CD14-positive monocyte (primary cell): Measurements from ENCODE around the gene SPAG17. TPM values are rescaled to one million over a fixed set of nuclear protein-coding genes. Genes with fewer than 3 reads are reported as not detected.

Source experiments
- DNase-seq, 3 donors: peaks; one replicate each; pipeline ENCODE4 v3.0.0-alpha.2; 2011 to 2022
- H2AFZ ChIP-seq: 2 replicates; pipeline ENCODE4 v1.6.0; 2012; ENCODE audit warnings: mild to moderate bottlenecking, low read depth, low read length, inconsistent platforms; ENCODE audit not compliant: insufficient read depth, poor library complexity, severe bottlenecking
- H3K27ac ChIP-seq, 2 donors: 1 replicate in 1 of 2; 2 replicates in 1 of 2; pipeline ENCODE4 v1.5.1; 2012 to 2013; ENCODE audit warnings: low read length in 2 of 2, control low read depth in 1 of 2, inconsistent platforms in 1 of 2, low read depth in 1 of 2, mild to moderate bottlenecking in 1 of 2
- H3K27me3 ChIP-seq, 2 donors: one replicate each; pipeline versions ENCODE4 v1.6.0 to v1.6.1; 2011 to 2013; ENCODE audit warnings: low read length in 2 of 2; ENCODE audit not compliant: control insufficient read depth in 2 of 2, insufficient read depth in 2 of 2
- H3K36me3 ChIP-seq, 2 donors: replicated peaks in 1 of 2; 1 replicate in 1 of 2; 2 replicates in 1 of 2; pipeline versions ENCODE4 v1.5.1 to v1.6.1; 2012 to 2013; ENCODE audit warnings: low read length in 2 of 2, control low read depth in 1 of 2, inconsistent platforms in 1 of 2, mild to moderate bottlenecking in 1 of 2; ENCODE audit not compliant: insufficient read depth in 2 of 2, control insufficient read depth in 1 of 2
- H3K4me1 ChIP-seq, 2 donors: 1 replicate in 1 of 2; 2 replicates in 1 of 2; pipeline versions ENCODE4 v1.5.1 to v1.6.1; 2012 to 2013; ENCODE audit warnings: low read length in 2 of 2, control low read depth in 1 of 2, inconsistent platforms in 1 of 2, mild to moderate bottlenecking in 1 of 2, moderate library complexity in 1 of 2; ENCODE audit not compliant: insufficient read depth in 2 of 2, control insufficient read depth in 1 of 2
- H3K4me2 ChIP-seq: replicated peaks from 2 replicates; pipeline ENCODE3; 2012; ENCODE audit warnings: low read length, moderate library complexity, mild to moderate bottlenecking; ENCODE audit not compliant: poor library complexity, severe bottlenecking; ENCODE audit errors: extremely low read depth
- H3K4me3 ChIP-seq, 3 experiments: fragments of 200-600 bp in 1 of 3; sonication (generic) in 1 of 3; replicated peaks in 1 of 3; 1 replicate in 2 of 3; 2 replicates in 1 of 3; pipeline ENCODE4 v1.5.1; 2011 to 2013; ENCODE audit warnings: low read length in 3 of 3, mild to moderate bottlenecking in 3 of 3, control low read depth in 2 of 3, low read depth in 2 of 3, inconsistent platforms in 1 of 3, moderate library complexity in 1 of 3
- H3K79me2 ChIP-seq: 2 replicates; pipeline ENCODE4 v1.6.0; 2012; ENCODE audit warnings: mild to moderate bottlenecking, control low read depth, inconsistent platforms, low read length, moderate library complexity; ENCODE audit not compliant: insufficient read depth
- H3K9ac ChIP-seq: 2 replicates; pipeline ENCODE4 v1.6.0; 2017; ENCODE audit warnings: low read length, mild to moderate bottlenecking; ENCODE audit not compliant: insufficient read depth, poor library complexity, severe bottlenecking
- H3K9me3 ChIP-seq, 2 donors: replicated peaks in 1 of 2; 1 replicate in 1 of 2; 2 replicates in 1 of 2; pipeline versions ENCODE4 v1.5.1 to v1.6.1; 2012 to 2013; ENCODE audit warnings: low read length in 2 of 2, control low read depth in 1 of 2; ENCODE audit not compliant: control insufficient read depth in 1 of 2, insufficient read depth in 1 of 2
- H4K20me1 ChIP-seq: 2 replicates; pipeline ENCODE4 v1.6.0; 2012; ENCODE audit warnings: mild to moderate bottlenecking, low read length, control low read depth, moderate library complexity; ENCODE audit not compliant: insufficient read depth
- H3K27ac Mint-ChIP-seq, 7 donors: one replicate each; pipeline ENCODE4 v1.8.0; 2020; ENCODE audit warnings: mild to moderate bottlenecking in 7 of 7, mixed read lengths in 7 of 7, moderate library complexity in 6 of 7, inconsistent platforms in 2 of 7
- H3K27me3 Mint-ChIP-seq, 3 donors: one replicate each; pipeline ENCODE4 v1.8.0; 2021 to 2022; ENCODE audit warnings: low read depth in 3 of 3, mild to moderate bottlenecking in 3 of 3, mixed read lengths in 3 of 3, moderate library complexity in 3 of 3, inconsistent platforms in 1 of 3
- H3K36me3 Mint-ChIP-seq, 2 donors: one replicate each; pipeline ENCODE4 v1.8.0; 2020; ENCODE audit warnings: mixed read lengths in 2 of 2, inconsistent platforms in 1 of 2, mild to moderate bottlenecking in 1 of 2
- H3K4me1 Mint-ChIP-seq: one replicate; pipeline ENCODE4 v1.8.0; 2020; ENCODE audit warnings: mild to moderate bottlenecking, mixed read lengths
- H3K4me3 Mint-ChIP-seq, 2 donors: one replicate each; pipeline ENCODE4 v1.8.0; 2020; ENCODE audit warnings: mild to moderate bottlenecking in 2 of 2, mixed read lengths in 2 of 2, moderate library complexity in 1 of 2
- H3K9me3 Mint-ChIP-seq, 7 donors: one replicate each; pipeline ENCODE4 v1.8.0; 2020 to 2022; ENCODE audit warnings: mixed read lengths in 7 of 7, mild to moderate bottlenecking in 6 of 7, moderate library complexity in 6 of 7, inconsistent platforms in 2 of 7
- WGBS: methylation state at CpG from one replicate; pipeline ENCODE4 v1.1.5; 2013; ENCODE audit warnings: missing lambda C conversion rate; ENCODE audit not compliant: insufficient coverage; 5-methylcytosine and 5-hydroxymethylcytosine counted together
- intact Hi-C, 2 donors: fragments of 100-400 bp; cut with micrococcal nuclease; formaldehyde crosslinking; loops; one replicate each; pipeline versions ENCODE4 v1.15.0 to v1.15.1; 2023
- polyA plus RNA-seq, 3 donors: library from polyadenylated mRNA; depleted of rRNA in 1 of 3; unstranded in 2 of 3; stranded (reverse) in 1 of 3; fragments of 300-500 nt in 2 of 3; fragments of >200 nt in 1 of 3; fragmentation: Illumina TruSeq in 2 of 3; gene quantifications; 1 replicate in 2 of 3; 2 replicates in 1 of 3; pipeline ENCODE4 v1.2.3, GENCODE V29; 2012 to 2021
- TF ChIP-seq, protein P1 (sequence below): fragments of 200-600 bp; IDR thresholded peaks from one replicate; pipeline ENCODE4 v1.8.0; 2022; ENCODE audit warnings: antibody characterized with exemption, mild to moderate bottlenecking

SPAG17 gene
- polyA plus RNA-seq, 3 donors, result 0.26 to 0.87 (median 0.68) TPM

DNA sequence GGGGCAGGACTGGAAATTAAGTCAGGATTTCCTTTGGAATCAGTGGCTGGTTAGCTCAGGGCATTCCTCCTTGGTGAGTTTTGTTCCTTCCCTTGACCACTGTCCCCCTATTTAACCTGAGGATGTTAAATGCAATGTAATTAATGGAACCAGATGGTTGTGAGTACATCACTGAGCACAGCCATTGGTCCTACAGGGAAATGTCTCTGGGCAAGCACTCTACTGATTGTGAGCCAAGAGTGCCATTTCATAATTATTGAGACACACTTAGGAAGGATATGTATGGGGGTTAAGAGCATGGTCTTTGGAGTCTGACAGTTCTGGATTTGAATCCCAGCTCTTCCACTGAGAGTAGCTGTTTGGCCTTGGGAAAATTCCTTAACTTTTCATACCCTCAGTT is 74.4 kb downstream of the SPAG17 start:
- Mint-ChIP-seq H3K4me1 (peaks cover 7% of the 10 kb centered on the region), H3K27me3 (peaks cover 0 to 7% (median 4%) of the 10 kb centered on the region in 3 donors), H3K9me3 (peaks cover 0 to 3% (median 0%) of the 10 kb centered on the region in 7 donors), H3K4me3 (no peak overlapping the region), H3K27ac (no peak overlapping the region), H3K36me3 (no peaks in the 10 kb centered on the region)
- Histone ChIP-seq H3K79me2 (no peaks in the 10 kb centered on the region), H3K27me3 (no peaks in the 10 kb centered on the region), H3K9me3 (no peaks in the 10 kb centered on the region), H3K4me1 (no peaks in the 10 kb centered on the region), H3K9ac (no peak overlapping the region), H3K27ac (no peak overlapping the region), H3K4me3 (no peak overlapping the region), H4K20me1 (no peaks in the 10 kb centered on the region), H2AFZ (no peak overlapping the region), H3K4me2 (no peak overlapping the region), H3K36me3 (no peaks in the 10 kb centered on the region)
- intact Hi-C loops, result no loop called here
- no peak for DNase-seq
- TF ChIP-seq, protein P1, sequence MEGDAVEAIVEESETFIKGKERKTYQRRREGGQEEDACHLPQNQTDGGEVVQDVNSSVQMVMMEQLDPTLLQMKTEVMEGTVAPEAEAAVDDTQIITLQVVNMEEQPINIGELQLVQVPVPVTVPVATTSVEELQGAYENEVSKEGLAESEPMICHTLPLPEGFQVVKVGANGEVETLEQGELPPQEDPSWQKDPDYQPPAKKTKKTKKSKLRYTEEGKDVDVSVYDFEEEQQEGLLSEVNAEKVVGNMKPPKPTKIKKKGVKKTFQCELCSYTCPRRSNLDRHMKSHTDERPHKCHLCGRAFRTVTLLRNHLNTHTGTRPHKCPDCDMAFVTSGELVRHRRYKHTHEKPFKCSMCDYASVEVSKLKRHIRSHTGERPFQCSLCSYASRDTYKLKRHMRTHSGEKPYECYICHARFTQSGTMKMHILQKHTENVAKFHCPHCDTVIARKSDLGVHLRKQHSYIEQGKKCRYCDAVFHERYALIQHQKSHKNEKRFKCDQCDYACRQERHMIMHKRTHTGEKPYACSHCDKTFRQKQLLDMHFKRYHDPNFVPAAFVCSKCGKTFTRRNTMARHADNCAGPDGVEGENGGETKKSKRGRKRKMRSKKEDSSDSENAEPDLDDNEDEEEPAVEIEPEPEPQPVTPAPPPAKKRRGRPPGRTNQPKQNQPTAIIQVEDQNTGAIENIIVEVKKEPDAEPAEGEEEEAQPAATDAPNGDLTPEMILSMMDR, result no peak

DNA sequence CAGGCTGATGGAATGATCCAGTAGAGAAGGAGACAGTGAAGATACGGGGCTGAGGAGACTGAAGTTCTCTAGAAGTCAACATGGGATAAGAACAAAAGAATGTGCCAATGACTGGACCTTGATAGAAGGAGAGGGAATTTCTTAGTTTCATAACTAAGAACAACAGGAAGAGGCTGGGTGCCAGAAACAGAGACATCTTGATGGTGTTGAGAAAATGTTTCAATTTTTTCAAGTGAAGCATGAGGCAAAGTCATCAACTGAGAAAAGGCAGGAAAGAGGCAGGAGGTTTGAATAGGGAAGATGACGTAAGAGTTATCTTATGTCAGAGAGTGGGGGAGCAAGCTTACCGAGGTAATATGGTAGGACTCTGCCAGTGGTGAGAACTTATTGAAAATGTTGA is 80.1 kb downstream of the SPAG17 start:
- no peaks in the 10 kb centered on the region for H3K36me3 Mint-ChIP-seq
- no peaks in the 10 kb centered on the region for H4K20me1 ChIP-seq
- WGBS, result 94% methylated on average over 3 of the region's 3 CpGs

More for the DNA sequence above, 80.1 kb downstream of the SPAG17 start:
- no peak overlapping the region for H3K27ac ChIP-seq
- no peaks in the 10 kb centered on the region for H3K9me3 ChIP-seq
- H3K4me1 ChIP-seq, result no peaks in the 10 kb centered on the region
- no peak overlapping the region for H2AFZ ChIP-seq
- intact Hi-C loops, result no loop called here
- peaks cover 3% of the 10 kb centered on the region for H3K4me1 Mint-ChIP-seq
- no peaks in the 10 kb centered on the region for H3K27me3 ChIP-seq
- no peaks in the 10 kb centered on the region for H3K79me2 ChIP-seq
- H3K27me3 Mint-ChIP-seq, result peaks cover 0 to 3% (median 0%) of the 10 kb centered on the region in 3 donors
- no peak for DNase-seq
- no peak overlapping the region for H3K4me3 ChIP-seq
- TF ChIP-seq, protein P1, result no peak
- H3K4me2 ChIP-seq, result no peak overlapping the region
- H3K36me3 ChIP-seq, result no peaks in the 10 kb centered on the region
- H3K4me3 Mint-ChIP-seq, result no peak overlapping the region
- H3K9me3 Mint-ChIP-seq, result peaks cover 0 to 3% (median 0%) of the 10 kb centered on the region in 7 donors
- no peak overlapping the region for H3K27ac Mint-ChIP-seq
- no peak overlapping the region for H3K9ac ChIP-seq
